Prostate gland (tissue), 2 donors: ENCODE results near the gene CAMK2N2.

ENCODE experiments used
- CTCF ChIP-seq, 4 experiments: fragments of 200-600 bp in 2 of 4; fragments of 450-650 bp in 2 of 4; sonication (generic) in 2 of 4; IDR thresholded peaks; 1 replicate in 3 of 4; 2 replicates in 1 of 4; pipeline ENCODE4 v1.5.1; 2016 to 2019; ENCODE audit warnings: antibody characterized with exemption in 4 of 4, mild to moderate bottlenecking in 2 of 4, moderate library complexity in 2 of 4
- POLR2A ChIP-seq: fragments of 450-650 bp; IDR thresholded peaks from one replicate; pipeline ENCODE4 v1.6.1; 2016; ENCODE audit warnings: antibody characterized with exemption, mild to moderate bottlenecking
- POLR2AphosphoS5 ChIP-seq: sonication (generic); formaldehyde crosslinking; IDR thresholded peaks from one replicate; pipeline ENCODE4 v1.6.1; 2017; ENCODE audit warnings: antibody characterized with exemption

GRCh38 chr3:184218814-184219213 is 42.5 kb downstream of the CAMK2N2 start:
- TF ChIP-seq CTCF (IDR thresholded peaks at IDR 0.05) (no peak), POLR2AphosphoS5 (no peak), POLR2A (no peak)
